ENCODE measurements around the gene PLA1A.

PLA1A gene

GRCh38 chr3:119647171-119647570, 49.5 kb downstream of the PLA1A start:
- no peak overlapping the region for H3K4me2 ChIP-seq (ENCODE audit: low read depth, low read length, poor library complexity, severe bottlenecking)
- no peak for TF ChIP-seq CTCF (conservative IDR thresholded peaks at IDR 0.05; ENCODE audit: low read length)
- no peak for TF ChIP-seq EZH2phosphoT487 (IDR thresholded peaks at IDR 0.05; ENCODE audit: borderline replicate concordance)
- no peak overlapping the region for H3K9ac ChIP-seq (ENCODE audit: low read depth, low read length, poor library complexity, severe bottlenecking)
- H3F3A ChIP-seq (ENCODE audit: low read depth): no peaks in the 10 kb centered on the region
- no peaks in the 10 kb centered on the region for H3K36me3 ChIP-seq (ENCODE audit: insufficient read depth, low read length)
- H3K9me2 ChIP-seq (replicated peaks; ENCODE audit: low read depth, low read length): no peaks in the 10 kb centered on the region
- no peaks in the 10 kb centered on the region for H4K20me1 ChIP-seq (ENCODE audit: insufficient read depth, low read length, poor library complexity, severe bottlenecking)
- no peaks in the 10 kb centered on the region for H3K4me1 ChIP-seq (ENCODE audit: insufficient read depth, low read length, poor library complexity, severe bottlenecking)
- no peaks in the 10 kb centered on the region for H3K9me3 ChIP-seq (ENCODE audit: insufficient read depth, low read depth, low read length)
- no peaks in the 10 kb centered on the region for H3K79me2 ChIP-seq (ENCODE audit: insufficient read depth, low read length)
- H2AFZ ChIP-seq (ENCODE audit: low read length): no peak overlapping the region
- H3K4me3 ChIP-seq (ENCODE audit: low read length, poor library complexity, severe bottlenecking): no peak overlapping the region
- no peaks in the 10 kb centered on the region for H3K27me3 ChIP-seq (ENCODE audit: insufficient read depth, low read length, poor library complexity, severe bottlenecking)

GRCh38 chr3:119647843-119648575, 50.3 kb downstream of the PLA1A start:
- Histone ChIP-seq H3K4me2 (ENCODE audit: low read depth, low read length, poor library complexity, severe bottlenecking) (no peak overlapping the region), H3K9ac (ENCODE audit: low read depth, low read length, poor library complexity, severe bottlenecking) (no peak overlapping the region), H3K27me3 (ENCODE audit: insufficient read depth, low read length, poor library complexity, severe bottlenecking) (no peaks in the 10 kb centered on the region), H3K79me2 (ENCODE audit: insufficient read depth, low read length) (no peaks in the 10 kb centered on the region), H4K20me1 (ENCODE audit: insufficient read depth, low read length, poor library complexity, severe bottlenecking) (no peaks in the 10 kb centered on the region), H2AFZ (ENCODE audit: low read length) (no peak overlapping the region), H3F3A (ENCODE audit: low read depth) (no peaks in the 10 kb centered on the region), H3K36me3 (ENCODE audit: insufficient read depth, low read length) (no peaks in the 10 kb centered on the region), H3K4me1 (ENCODE audit: insufficient read depth, low read length, poor library complexity, severe bottlenecking) (no peaks in the 10 kb centered on the region), H3K9me2 (replicated peaks; ENCODE audit: low read depth, low read length) (no peaks in the 10 kb centered on the region), H3K9me3 (ENCODE audit: insufficient read depth, low read depth, low read length) (no peaks in the 10 kb centered on the region), H3K4me3 (ENCODE audit: low read length, poor library complexity, severe bottlenecking) (no peak overlapping the region)
- TF ChIP-seq EZH2phosphoT487 (IDR thresholded peaks at IDR 0.05; ENCODE audit: borderline replicate concordance) (no peak), CTCF (conservative IDR thresholded peaks at IDR 0.05; ENCODE audit: low read length) (no peak)

- H3K9ac ChIP-seq (ENCODE audit: low read depth, low read length, poor library complexity, severe bottlenecking): no peak overlapping the region
- H3K4me2 ChIP-seq (ENCODE audit: low read depth, low read length, poor library complexity, severe bottlenecking): no peak overlapping the region
- no peaks in the 10 kb centered on the region for H3K36me3 ChIP-seq (ENCODE audit: insufficient read depth, low read length)
- H3K79me2 ChIP-seq (ENCODE audit: insufficient read depth, low read length): no peaks in the 10 kb centered on the region
- H3K27me3 ChIP-seq (ENCODE audit: insufficient read depth, low read length, poor library complexity, severe bottlenecking): no peaks in the 10 kb centered on the region
- no peaks in the 10 kb centered on the region for H3K4me1 ChIP-seq (ENCODE audit: insufficient read depth, low read length, poor library complexity, severe bottlenecking)
- TF ChIP-seq CTCF (conservative IDR thresholded peaks at IDR 0.05; ENCODE audit: low read length) (no peak), EZH2phosphoT487 (IDR thresholded peaks at IDR 0.05; ENCODE audit: borderline replicate concordance) (no peak)
- no peaks in the 10 kb centered on the region for H3K9me2 ChIP-seq (replicated peaks; ENCODE audit: low read depth, low read length)
- no peak overlapping the region for H3K4me3 ChIP-seq (ENCODE audit: low read length, poor library complexity, severe bottlenecking)
- no peak overlapping the region for H2AFZ ChIP-seq (ENCODE audit: low read length)
- no peaks in the 10 kb centered on the region for H3F3A ChIP-seq (ENCODE audit: low read depth)
- no peaks in the 10 kb centered on the region for H4K20me1 ChIP-seq (ENCODE audit: insufficient read depth, low read length, poor library complexity, severe bottlenecking)
- no peaks in the 10 kb centered on the region for H3K9me3 ChIP-seq (ENCODE audit: insufficient read depth, low read depth, low read length)
Observed at GRCh38 chr3:119649761-119650160, 52.1 kb downstream of the PLA1A start.

Data from Loucy (cell line).